IPS DF 6.9 (cell line): Measurements from ENCODE around the gene PSME1.

ENCODE experiments used
- DNase-seq: peaks from one replicate; pipeline ENCODE4 v3.0.0-alpha.2; 2013; ENCODE audit warnings: low read depth, low spot score
- H3K27ac ChIP-seq: one replicate; pipeline ENCODE4 v1.5.1; 2013; ENCODE audit warnings: low read length, control low read depth
- H3K27me3 ChIP-seq: 2 replicates; pipeline ENCODE4 v1.6.1; 2013; ENCODE audit warnings: mild to moderate bottlenecking, low read length; ENCODE audit not compliant: control insufficient read depth, insufficient read depth
- H3K36me3 ChIP-seq: 2 replicates; pipeline ENCODE4 v1.6.1; 2013; ENCODE audit warnings: low read length; ENCODE audit not compliant: control insufficient read depth, insufficient read depth
- H3K4me1 ChIP-seq: 2 replicates; pipeline ENCODE4 v1.6.1; 2013; ENCODE audit warnings: low read length; ENCODE audit not compliant: control insufficient read depth, insufficient read depth
- H3K4me3 ChIP-seq: 2 replicates; pipeline ENCODE4 v1.5.1; 2013; ENCODE audit warnings: mild to moderate bottlenecking, low read length
- H3K9me3 ChIP-seq: 2 replicates; pipeline ENCODE4 v1.6.1; 2013; ENCODE audit warnings: low read length, inconsistent platforms; ENCODE audit not compliant: control insufficient read depth, insufficient read depth
- WGBS: extraction: QIAGEN DNeasy Blood & Tissue Kit; methylation state at CpG from one replicate; pipeline ENCODE4 v1.1.7; 2013; ENCODE audit warnings: mixed read lengths, missing lambda C conversion rate; ENCODE audit not compliant: insufficient read length, insufficient coverage; 5-methylcytosine and 5-hydroxymethylcytosine counted together

The PSME1 gene

GRCh38 chr14:24184104-24184970 lies 48.3 kb downstream of the PSME1 start:
- H3K4me3 ChIP-seq, result no peak overlapping the region
- H3K4me1 ChIP-seq, result no peaks in the 10 kb centered on the region
- no peak for DNase-seq
- no peaks in the 10 kb centered on the region for H3K27me3 ChIP-seq
- WGBS, result no CpG with 5 or more reads among the region's 19 CpGs
- no peak overlapping the region for H3K27ac ChIP-seq
- H3K9me3 ChIP-seq, result no peaks in the 10 kb centered on the region
- peaks cover 58% of the 10 kb centered on the region for H3K36me3 ChIP-seq

GRCh38 chr14:24185026-24185425 lies 49.0 kb downstream of the PSME1 start:
- Histone ChIP-seq H3K27ac (no peak overlapping the region), H3K4me1 (no peaks in the 10 kb centered on the region), H3K4me3 (no peak overlapping the region), H3K9me3 (no peaks in the 10 kb centered on the region), H3K36me3 (peaks cover 51% of the 10 kb centered on the region), H3K27me3 (no peaks in the 10 kb centered on the region)
- no CpG with 5 or more reads among the region's 7 CpGs for WGBS
- no peak for DNase-seq

- Histone ChIP-seq H3K36me3 (peaks cover 44% of the 10 kb centered on the region), H3K9me3 (no peaks in the 10 kb centered on the region), H3K4me1 (no peaks in the 10 kb centered on the region), H3K4me3 (no peak overlapping the region), H3K27ac (no peak overlapping the region), H3K27me3 (no peaks in the 10 kb centered on the region)
- no peak for DNase-seq
- WGBS, result no CpG with 5 or more reads among the region's 11 CpGs
These were observed 49.7 kb downstream of the PSME1 start for GRCh38 chr14:24185741-24186140.

- WGBS, result no CpG with 5 or more reads among the region's 10 CpGs
- Histone ChIP-seq H3K9me3 (no peaks in the 10 kb centered on the region), H3K4me3 (no peak overlapping the region), H3K4me1 (no peaks in the 10 kb centered on the region), H3K27me3 (no peaks in the 10 kb centered on the region), H3K27ac (no peak overlapping the region), H3K36me3 (peaks cover 34% of the 10 kb centered on the region)
- DNase-seq, result no peak
These were observed 51.0 kb downstream of the PSME1 start for GRCh38 chr14:24186831-24187538.

GRCh38 chr14:24187539-24187915 lies 51.5 kb downstream of the PSME1 start:
- Histone ChIP-seq H3K36me3 (peaks cover 29% of the 10 kb centered on the region), H3K9me3 (no peaks in the 10 kb centered on the region), H3K27ac (no peak overlapping the region), H3K27me3 (no peaks in the 10 kb centered on the region), H3K4me1 (no peaks in the 10 kb centered on the region), H3K4me3 (no peak overlapping the region)
- DNase-seq, result no peak
- WGBS, result no CpG with 5 or more reads among the region's 2 CpGs
